Measurements from ENCODE around the gene ADAMTS14.

ADAMTS14 gene

GRCh38 chr10:70753026-70753663 lies 80.8 kb downstream of the ADAMTS14 start:
- TF ChIP-seq, protein P1, sequence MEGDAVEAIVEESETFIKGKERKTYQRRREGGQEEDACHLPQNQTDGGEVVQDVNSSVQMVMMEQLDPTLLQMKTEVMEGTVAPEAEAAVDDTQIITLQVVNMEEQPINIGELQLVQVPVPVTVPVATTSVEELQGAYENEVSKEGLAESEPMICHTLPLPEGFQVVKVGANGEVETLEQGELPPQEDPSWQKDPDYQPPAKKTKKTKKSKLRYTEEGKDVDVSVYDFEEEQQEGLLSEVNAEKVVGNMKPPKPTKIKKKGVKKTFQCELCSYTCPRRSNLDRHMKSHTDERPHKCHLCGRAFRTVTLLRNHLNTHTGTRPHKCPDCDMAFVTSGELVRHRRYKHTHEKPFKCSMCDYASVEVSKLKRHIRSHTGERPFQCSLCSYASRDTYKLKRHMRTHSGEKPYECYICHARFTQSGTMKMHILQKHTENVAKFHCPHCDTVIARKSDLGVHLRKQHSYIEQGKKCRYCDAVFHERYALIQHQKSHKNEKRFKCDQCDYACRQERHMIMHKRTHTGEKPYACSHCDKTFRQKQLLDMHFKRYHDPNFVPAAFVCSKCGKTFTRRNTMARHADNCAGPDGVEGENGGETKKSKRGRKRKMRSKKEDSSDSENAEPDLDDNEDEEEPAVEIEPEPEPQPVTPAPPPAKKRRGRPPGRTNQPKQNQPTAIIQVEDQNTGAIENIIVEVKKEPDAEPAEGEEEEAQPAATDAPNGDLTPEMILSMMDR (IDR thresholded peaks at IDR 0.05): no peak

DNA sequence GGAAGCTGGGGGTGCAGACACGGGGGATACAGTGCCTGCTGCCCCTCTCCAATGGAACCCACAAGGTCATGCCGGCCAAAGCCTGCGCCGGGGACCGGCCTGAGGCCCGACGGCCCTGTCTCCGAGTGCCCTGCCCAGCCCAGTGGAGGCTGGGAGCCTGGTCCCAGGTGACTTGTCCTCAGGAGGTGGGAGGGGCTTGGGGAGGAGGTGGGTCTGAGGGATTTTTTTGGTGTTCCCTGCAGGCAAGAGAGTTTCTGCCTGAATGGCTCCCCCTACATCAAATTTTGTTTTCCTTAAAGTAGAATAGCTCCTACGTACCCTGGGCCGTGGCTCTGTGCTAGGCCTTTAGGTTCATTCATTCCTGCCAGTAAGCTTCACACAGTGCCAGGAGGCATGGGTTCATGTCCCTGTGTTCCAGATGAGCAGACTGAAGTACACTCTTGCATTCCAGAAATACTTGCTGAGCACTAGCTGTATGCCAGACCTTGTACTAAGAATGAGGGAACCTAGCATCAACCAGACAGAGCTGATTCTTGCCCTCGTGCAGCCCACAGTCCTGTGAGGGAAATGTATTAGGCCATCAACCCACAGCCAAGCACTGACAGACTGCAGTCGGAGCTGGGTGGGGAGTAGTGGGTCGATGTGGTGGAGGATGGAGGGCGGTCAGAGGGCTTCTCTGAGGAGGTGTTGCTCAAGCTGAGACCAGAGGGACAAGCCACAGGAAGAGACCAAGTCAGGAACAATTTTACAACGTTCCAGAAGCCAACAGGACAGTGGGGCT lies 81.7 kb downstream of the ADAMTS14 start:
- TF ChIP-seq, protein P1 (IDR thresholded peaks at IDR 0.05): no peak

GRCh38 chr10:70756700-70757360 lies 84.5 kb downstream of the ADAMTS14 start:
- TF ChIP-seq, protein P1 (IDR thresholded peaks at IDR 0.05): no peak

GRCh38 chr10:70757856-70758255 lies 85.5 kb downstream of the ADAMTS14 start:
- TF ChIP-seq, protein P1 (IDR thresholded peaks at IDR 0.05): no peak

DNA sequence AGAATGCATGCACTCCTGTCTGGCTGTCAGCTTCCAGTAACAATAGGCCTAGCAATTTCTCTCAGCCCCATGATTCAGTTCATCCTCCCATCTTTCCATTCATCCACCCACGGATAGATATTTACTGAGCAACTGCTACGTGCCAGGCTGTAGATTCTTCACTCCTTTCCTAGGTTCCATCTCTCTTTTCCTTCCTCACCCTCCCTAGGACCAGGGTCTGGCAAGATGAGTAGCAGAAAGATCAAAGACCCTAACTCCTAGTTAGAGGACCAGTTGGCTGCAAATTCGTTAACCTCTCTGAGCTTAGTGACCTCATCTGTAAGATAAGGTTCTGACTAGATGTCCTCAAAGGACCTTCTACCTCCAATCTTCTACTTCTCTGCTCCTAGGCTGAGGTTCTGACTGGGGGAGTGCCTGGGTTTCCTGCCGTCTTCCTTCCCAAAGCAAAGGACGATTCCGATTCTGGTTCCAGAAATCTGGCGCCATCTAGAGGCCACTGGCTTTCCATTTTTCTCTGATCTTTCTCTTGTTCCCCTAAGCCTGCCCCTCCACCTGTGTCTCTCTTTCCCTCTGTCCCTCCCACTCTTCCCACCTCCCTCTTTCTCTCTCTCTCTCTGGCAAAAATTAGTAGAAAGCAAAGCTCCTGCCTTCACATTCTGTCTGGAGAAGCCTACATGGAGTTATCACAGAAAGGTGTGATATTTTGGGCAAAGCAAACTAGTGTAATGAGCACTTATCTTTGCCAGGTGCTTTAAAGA lies 86.6 kb downstream of the ADAMTS14 start:
- TF ChIP-seq, protein P1 (IDR thresholded peaks at IDR 0.05): peak; percentile 62

DNA sequence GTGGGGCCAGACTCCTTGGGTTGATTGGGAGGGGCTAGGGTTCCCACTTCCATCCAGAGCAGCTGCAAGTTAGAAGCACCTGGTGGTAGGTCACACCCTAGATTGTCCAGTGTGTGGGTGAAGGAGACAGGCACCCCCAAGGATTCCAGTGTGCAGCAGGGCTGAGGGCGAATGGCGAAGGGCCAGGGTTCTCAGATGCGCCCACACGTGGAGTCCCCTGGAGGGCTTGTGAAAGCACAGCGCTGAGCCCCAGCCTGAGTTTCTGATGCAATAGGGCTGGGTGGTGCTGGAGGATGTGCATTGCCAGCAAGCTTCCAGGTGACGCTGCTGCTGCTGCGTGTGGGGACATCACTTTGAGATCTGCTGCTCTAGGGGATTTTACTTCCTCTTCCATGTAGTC lies 87.5 kb downstream of the ADAMTS14 start:
- TF ChIP-seq, protein P1 (IDR thresholded peaks at IDR 0.05): no peak

DNA sequence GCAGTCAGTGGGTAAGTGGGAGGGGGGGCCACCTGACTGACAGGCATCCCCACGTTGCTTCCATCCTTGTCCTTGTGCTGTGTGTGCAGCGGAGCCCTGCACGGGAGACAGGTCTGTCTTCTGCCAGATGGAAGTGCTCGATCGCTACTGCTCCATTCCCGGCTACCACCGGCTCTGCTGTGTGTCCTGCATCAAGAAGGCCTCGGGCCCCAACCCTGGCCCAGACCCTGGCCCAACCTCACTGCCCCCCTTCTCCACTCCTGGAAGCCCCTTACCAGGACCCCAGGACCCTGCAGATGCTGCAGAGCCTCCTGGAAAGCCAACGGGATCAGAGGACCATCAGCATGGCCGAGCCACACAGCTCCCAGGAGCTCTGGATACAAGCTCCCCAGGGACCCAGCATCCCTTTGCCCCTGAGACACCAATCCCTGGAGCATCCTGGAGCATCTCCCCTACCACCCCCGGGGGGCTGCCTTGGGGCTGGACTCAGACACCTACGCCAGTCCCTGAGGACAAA lies 88.0 kb downstream of the ADAMTS14 start:
- TF ChIP-seq, protein P1 (IDR thresholded peaks at IDR 0.05): no peak
